Activated CD4-positive, CD25-positive, alpha-beta regulatory T cell treated with anti-CD3 and anti-CD28 coated beads, Interleukin-2, amount 50 U/mL, for 72 hours (primary cell): ENCODE results near the gene IFT57.

ENCODE experiments used
- DNase-seq: peaks from one replicate; pipeline ENCODE4 v3.0.0; 2021

IFT57 gene

DNA sequence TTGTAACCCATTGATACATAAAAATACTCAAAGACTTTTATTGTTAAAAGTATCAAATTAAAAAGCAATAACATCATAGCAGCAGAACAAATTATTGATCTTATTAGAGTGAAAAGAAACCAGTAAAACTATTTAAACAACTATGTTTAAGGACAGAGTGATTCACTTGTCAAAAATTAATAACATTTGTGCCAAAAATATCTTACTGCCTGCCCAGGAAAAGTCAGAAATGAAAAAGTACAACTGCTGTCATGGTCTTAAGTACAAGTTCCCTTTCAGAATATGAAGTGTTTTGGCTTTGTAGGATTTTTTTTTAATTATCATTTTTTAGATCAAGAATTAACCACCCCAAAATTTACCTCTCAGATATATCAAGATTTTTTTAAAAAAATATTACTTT, 3.4 kb downstream of the IFT57 start:
- DNase-seq, result no peak

DNA sequence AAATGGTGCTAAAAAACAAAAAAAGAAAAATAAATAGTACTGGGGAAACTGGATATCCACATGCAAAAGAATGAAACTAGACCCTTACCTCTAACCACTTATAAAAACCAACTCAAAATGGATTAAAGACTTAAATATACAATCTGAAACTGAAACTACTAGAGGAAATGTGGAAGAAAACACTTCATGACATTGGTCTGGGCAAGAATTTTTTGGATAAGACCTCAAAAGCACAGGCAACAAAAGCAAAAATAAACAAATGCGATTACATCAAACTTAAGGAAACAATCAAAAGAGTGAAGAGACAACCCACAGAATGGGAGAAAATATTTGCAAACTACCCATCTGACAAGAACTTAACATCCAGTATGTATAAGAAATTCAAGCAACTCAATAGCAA, 6.4 kb downstream of the IFT57 start:
- DNase-seq, result no peak

DNA sequence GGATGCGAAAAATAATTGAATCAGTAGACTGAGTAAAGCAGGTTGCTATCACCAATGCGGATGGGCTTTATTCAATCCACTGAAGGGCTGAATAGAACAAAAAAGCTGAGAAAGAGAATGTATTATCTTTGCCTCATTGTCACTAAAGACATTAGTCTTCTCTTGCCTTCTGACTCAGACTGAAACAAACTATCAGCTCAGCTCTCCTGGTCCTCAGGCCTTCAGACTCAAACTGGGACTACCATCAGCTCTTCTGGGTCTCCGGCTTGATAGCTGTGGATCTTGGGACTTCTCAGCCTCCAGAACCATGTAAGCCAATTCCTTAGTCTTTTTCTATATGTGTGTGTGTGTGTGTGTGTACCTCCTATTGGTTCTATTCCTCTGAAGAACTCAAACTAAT, 12.6 kb downstream of the IFT57 start:
- DNase-seq, result no peak

DNA sequence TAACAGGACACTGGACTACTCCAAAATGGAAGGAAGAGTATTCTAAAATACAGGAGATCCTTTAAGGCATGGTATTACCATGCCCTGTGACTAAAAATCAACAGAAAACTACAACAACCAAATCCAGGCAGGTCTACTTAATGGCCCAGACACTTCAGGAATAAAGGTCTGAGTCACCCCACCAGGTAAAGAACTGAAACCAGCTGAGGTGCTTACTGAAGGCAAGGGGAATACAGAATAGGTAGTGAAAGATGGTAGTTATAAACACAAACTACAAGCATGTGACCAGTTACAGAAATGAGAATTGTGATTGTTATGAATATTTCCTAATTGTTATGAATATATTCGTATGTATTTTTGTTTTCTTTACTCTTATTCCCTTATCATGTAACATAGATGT, 13.4 kb downstream of the IFT57 start:
- DNase-seq, result no peak

DNA sequence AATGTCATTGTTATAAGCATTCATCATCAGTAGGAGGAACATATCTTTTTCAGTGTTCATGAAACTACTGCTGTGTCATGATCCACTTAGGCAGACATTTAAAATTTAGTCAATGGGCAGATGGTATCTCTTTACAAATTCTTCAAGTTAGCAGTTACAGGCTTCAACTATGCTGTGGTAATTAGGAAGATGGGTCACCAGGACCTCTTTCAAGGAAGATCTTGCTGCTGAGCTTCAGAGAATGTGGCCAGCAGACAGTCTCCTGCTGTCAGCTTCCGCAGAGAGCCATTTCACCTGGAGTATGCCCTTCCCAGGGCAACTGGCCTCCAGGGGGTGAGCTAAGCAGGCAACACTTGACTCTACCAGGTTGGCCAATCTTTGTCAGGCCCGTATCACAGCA, 19.4 kb downstream of the IFT57 start:
- DNase-seq, result no peak

DNA sequence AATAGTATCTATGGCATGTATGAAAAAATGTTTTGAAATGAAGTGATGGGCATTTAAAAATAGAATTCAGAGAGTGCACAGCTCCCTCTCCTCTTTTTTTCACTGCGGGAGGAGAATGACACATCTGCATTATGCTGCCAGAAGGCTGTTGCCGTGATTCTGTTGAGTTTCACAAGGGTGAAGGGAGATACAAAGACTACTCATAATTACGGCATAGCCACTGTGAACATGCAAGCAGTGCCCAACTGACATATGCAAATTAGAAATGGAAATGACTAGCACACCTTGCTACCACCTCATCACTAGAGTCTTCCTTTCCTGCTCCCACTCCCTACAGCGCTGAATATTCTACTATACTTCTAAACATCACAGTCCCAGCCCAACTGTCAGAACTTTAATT, 20.1 kb downstream of the IFT57 start:
- DNase-seq, result no peak

DNA sequence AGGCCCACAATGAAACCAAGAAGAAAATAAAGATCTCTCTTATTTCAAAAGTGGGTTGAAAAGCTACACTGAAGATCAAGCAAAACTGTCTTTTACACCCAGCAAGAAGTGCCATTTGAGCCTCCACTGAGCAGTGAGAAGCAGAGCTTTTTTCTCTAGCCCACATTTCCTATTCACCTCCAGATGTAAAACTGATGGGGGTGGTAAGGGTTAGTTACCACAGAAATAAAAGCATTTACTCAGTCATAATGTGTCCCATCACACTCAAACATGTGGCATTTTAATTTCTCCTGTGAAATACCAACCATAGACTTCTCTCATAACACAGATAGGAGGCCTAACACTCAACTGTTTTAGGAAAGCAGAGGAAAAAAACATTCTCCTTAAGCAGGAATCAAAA, 21.0 kb downstream of the IFT57 start:
- no peak for DNase-seq

DNA sequence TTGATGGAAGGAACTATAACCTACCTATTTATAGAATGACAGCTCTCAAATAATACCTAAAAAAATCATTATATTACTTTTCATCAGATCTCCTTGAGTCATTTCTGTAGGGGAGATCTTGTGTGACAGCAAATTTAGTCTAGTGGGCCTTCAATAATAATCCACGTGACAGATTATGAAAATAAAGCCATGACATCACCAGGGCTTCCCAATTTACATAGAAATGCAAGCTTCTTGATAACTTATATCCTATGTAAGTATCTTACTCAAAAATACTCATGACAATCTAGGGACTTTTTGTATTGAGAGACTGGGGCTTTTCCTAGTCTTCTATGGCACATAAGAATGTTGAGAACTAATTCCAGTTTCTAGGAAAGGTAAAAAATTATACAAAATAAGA, 21.6 kb downstream of the IFT57 start:
- DNase-seq, result no peak

DNA sequence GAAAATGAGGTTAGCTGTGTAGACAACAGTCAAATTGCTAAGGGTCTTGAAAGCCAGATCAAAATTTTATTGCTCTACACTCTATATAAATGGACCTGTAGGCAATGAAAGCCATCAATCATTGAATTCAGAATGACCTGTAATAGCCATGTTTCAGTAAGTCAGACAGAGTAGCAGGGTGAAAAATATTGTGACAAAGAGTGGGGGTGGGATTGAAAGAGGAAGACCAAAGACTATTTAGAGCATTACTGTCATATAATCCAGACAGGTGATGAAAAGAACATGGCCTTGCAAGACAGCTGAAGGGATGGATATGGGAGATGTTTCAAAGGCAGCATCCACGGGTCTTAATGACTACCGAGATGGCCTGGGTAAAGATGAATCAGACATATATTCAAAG, 22.2 kb downstream of the IFT57 start:
- no peak for DNase-seq

DNA sequence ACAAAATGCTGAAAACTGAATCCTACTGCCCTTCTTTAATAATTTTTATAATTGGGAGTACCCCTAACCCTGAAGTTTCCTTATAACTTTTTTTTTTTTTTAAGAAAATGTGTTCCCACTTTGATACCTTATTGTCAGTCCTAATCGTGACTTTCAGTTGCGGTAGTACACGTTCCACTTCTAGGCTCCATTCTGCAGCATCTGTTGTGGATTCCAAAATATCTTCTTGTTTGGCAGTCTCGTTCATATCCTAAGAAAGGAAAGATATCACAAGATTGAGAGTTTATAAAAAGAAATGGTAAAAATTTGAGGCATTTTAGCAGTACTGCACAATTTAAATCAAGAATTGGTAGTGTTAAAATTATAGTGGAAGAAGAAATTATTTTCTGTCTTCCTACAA, 30.8 kb downstream of the IFT57 start:
- no peak for DNase-seq

DNA sequence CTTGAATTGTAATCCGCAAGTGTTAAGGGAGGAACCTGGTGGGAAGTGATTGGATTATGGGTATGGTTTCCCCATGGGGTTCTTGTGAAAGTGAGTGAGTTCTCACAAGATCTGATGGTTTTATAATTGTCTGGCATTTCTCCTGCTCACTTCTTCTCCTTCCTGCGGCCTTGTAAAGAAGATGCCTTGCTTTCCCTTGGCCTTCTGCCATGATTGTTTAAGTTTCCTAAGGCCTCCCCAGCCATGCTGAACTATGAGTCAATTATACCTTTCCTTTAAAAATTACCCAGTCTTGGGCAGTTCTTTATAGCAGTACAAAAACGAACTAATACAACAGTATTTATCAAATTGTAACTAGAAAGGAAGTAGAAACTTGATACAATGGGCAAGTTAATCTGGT, 31.9 kb downstream of the IFT57 start:
- no peak for DNase-seq

DNA sequence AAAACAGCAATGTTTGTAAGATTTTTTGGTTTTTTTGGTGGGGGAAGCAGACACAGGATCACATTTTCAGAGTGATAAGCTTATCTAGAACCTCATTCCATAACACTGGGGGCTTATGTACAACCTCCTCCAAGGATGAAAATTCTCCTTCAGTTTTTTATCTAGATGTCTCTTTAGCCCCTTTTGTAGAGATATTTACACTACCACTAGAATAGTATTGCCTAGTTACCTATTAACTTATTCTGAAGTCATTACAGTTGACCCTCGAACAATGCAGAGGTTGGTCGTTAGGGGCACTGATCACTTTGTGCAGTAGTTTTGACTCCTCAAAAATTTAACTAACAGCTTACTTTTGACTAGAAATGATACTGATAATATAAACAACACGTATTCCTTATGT, 32.8 kb downstream of the IFT57 start:
- no peak for DNase-seq

DNA sequence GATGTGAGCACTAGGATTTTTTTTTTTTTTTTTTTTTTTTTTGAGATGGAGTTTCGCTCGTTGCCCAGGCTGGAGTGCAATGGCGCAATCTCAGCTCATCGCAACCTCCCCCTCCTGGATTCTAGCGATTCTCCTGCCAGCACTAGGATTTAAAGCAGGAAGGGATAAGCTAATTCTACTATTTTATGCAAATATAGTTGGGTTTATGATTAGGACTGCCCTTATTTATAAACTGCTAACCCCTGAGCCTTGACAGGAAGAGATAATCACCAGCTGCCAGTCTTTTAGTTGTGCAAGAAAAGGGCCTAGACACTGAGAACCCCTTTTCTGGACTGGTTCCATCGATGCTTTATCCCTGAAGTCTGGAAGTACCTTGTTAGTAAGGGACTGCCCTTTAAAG, 36.7 kb downstream of the IFT57 start:
- DNase-seq, result no peak

DNA sequence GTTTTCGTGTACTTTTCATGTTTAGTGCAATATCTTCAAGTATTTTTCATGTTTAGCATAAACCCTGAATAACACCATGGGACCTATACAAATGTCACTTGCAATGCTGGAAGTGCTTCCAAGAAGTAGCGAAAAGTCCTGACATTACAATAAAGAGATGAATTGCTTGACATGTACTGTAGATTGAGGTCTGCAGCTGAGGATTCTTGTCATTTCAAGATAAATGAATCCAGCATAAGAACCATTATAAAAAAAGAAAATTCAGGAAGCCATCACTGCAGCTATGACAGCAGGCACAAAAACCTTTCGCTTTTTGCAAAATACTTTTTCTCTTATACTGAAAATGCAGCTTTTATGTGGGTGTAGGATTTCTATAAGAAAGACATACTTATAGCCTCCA, 37.4 kb downstream of the IFT57 start:
- no peak for DNase-seq

DNA sequence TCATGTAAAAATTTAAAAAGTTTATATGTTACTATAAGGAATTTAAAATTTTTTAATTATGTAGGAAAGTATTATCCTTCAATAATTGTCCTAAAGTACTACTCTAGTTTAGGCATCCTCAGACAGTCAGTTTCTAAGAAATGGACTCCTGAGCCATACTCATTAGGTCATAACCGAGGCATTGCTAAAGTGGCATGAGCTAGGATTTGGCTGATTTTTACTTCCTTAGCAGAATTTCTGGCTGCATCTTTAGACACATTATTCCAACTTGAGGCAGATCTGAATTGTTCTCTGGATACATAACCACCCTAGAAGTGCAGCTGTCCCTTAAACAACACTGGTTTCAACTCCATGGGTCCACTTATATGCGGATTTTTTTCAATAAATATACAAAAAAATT, 38.3 kb downstream of the IFT57 start:
- DNase-seq, result no peak

DNA sequence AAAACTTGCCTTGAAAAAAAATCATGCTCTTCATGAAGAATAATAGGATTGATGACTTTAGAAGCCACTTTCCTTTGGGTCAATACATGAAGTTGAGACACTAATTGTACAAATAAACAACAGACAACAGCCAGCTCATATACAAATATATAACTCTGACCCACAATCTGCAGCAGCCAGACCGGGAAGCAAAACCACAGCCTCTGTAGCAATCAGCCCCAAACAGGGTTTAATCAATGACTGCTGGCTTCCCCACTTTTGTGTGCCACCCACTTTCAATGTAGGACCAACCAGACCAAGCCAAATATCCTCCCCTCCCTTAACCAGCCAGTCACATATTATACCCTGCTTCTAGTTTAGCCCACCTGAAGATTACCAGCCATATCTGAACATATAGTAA, 39.0 kb downstream of the IFT57 start:
- DNase-seq, result no peak

DNA sequence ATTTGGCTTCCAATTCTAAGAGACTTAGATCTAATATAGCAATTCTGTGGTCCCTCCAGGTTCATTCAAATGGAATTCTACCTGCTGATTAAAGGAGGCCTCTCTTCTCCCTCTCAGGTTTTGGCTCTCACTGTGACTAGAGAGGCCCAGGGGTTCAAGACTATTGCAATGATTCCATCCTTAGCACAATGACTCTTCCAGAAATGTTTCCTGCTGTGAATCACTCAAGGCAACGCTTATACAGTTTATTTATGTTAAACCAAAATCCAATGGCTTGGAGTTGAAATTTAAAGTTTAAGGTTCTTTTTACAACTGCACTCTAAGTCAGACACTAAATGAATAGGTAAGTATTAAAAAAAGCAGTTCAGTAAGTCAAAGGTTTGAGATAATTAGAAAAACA, 39.9 kb downstream of the IFT57 start:
- DNase-seq, result no peak

DNA sequence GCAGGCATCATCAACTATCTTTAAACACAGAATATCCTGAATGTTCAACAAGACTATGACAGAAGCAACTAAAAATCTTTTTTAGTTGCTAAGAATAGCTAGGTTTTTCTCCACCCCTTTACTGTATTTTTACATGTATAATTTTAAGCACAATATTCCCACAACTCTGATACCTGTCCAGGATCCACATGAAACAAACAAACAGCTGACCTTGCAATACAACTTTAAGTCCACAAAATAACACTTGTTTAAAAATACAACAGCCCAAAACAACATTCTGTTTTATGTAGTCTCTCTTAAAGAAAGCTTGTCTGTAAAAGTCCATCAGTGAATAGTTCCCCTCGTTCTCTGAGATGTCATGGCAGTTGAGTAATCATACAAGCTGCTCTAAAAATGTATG, 41.1 kb downstream of the IFT57 start:
- DNase-seq, result no peak

DNA sequence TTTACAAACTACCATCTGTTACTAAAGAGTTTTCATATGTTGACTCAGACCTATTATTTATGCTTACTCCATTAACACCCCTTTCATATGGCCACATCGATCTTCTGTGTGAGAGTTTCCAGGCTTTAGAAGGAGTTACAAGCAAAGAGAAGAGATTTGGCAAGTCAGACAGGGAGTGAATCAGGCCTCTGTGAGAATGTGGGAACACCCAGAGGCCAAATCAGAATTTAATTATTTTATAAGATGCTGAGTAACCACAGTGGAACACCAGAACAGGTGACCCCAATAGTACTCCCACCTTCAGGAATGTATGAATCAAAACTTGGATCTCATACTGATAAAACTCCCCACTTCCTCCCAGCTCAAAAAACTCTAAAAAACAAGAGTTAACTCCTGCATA, 42.0 kb downstream of the IFT57 start:
- no peak for DNase-seq

DNA sequence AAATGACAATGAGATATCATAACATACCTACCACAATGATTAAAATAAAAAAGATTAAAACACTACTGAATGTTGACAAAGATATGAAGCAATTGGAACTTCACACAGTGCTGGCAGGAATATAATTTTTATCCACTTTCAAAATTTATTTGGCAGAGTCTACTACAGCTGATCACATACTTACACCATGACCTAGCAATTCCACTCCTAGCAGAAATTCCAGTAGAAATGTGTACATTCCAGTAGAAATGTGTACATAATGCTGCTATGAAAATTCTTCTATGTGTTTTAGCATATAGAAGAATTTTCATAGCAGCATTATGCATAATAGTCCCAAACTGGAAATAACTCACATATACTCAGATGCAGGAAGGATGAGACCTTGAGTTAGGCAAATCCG, 43.5 kb downstream of the IFT57 start:
- no peak for DNase-seq

DNA sequence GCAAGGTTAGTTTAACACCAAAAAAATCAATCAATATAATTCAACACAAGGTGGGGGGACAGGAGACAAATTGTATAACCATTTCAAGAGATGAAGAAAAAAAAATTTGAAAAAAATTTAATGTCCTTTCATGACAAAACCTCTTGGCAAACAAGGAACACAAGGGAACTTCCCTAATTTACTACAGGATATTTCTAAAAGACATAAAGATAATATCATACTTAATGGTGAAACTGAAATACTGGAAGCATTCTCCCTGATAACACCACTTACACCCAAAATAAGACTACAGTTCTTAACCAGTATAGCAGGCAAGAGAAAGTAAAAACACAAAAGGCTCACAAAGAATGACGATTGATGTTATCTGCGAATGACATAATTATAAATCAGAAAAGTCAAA, 44.7 kb downstream of the IFT57 start:
- no peak for DNase-seq

DNA sequence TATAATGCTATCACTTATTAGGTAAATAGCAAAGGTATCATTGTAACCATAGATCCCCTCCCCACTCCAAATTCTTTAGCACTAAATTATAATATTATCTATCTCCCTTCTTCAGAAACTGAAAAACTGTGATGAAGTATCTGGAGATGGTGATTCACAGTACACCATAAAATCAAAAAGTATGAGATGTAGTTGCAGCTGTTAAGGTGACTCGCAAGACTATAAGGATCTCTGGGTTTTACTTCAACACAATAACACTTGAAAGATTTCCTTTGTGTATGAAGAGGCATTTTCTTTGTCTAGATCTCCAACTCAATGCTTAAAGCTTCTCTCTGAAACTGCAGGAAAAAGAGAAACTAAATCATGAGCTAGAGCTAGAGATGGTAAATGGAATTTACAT, 46.9 kb downstream of the IFT57 start:
- DNase-seq, result no peak

DNA sequence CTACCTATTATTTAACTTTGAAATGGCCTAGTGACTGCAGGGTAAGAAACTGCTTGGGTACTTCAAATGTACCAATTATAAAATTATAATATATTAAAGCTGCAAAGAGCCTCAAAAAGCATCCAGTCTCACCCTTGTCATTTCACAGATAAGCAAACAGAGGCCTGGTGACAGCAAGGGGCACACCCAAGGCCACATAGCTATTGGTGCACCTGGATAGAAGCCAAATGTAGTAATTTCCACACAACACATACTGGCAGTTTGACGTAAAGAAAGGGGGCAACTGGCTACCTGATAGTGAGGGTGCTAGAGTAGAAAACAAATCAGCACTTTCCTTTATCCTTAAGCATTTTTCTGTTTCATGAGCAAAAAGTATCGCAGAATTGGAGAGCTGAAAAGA, 51.1 kb downstream of the IFT57 start:
- DNase-seq, result no peak

DNA sequence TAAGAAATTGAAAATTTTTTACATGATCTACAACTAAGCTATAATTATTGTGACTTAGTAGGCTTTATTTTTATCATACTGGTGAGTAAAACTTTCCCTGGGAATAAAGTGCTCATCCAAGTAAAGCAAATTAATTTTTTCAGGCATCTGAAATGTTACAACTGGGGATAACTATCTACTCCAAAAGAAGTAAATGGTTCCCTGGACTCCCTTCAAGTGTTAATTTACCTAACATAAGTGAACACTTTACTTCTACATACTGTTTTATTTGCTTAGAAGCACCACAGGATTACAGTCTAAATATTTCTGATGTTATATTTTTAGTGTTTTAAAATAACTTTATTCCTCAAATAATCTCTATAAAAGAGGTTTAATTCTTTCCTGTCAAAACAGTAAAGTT, 57.8 kb downstream of the IFT57 start:
- no peak for DNase-seq

DNA sequence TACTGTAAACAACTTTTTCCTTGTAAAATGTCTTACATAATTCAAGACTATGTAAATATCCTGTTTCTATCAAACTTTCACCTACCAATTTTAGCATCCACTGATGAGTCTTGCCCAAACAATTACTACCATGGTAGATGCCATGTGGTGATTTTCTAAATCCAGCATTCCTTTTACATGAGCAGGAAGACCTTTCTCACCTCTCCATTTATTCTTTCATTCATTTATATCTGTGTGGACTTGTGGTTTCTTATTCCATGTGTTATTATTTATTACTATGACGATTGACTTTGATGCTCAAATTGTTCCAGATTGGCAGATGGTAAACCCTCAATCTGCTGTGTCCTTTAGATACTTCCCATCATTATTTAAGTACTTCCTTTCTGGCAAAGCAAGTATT, 62.4 kb downstream of the IFT57 start:
- no peak for DNase-seq

DNA sequence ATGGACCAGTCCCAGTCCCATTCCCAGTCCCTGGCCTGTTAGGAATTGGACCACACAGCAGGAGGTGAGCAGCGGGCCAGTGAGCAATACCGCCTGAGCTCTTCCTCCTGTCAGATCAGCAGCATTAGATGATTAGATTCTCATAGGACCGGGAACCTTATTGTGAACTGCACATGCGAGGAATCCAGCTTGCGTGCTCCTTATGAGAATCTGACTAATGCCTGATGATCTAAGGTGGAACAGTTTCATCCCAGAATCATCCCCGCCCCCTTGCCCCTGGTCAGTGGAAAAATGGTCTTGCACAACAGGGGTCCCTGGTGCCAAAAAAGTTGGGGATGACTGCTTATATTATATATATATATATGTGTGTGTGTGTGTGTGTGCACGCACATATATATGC, 63.1 kb downstream of the IFT57 start:
- DNase-seq, result no peak

DNA sequence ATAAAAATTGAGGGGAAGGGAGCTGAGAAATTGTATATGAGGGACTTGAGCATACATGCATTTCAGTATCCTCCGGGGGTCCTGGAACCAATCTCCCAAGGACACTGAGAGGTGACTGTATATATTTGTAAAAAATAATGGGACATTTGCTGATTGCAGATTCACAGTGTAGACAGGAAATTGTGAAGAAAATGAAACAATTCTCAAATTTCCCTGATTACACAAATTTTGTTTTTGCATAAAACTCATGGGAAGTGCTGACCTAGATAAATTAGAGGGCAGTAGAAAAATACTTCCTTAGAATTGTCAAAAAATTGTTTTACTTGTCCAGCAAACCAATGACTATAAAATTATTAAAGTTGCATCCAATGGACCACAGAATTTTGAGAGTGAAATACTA, 64.0 kb downstream of the IFT57 start:
- DNase-seq, result no peak
